ENCODE measurements around the gene KIF18B.

- TF ChIP-seq EP300 (IDR thresholded peaks at IDR 0.05; ENCODE audit: borderline replicate concordance in 1 of 2, low read depth in 2 of 2, low read length in 2 of 2) (no peak), SIRT6 (IDR thresholded peaks at IDR 0.05; ENCODE audit: low read length) (no peak), CTCF (IDR thresholded peaks at IDR 0.05; ENCODE audit: control extremely low read depth in 1 of 3, insufficient read depth in 1 of 3, low read depth in 1 of 3, low read length in 3 of 3) (peak; percentile 8 to 38 (median 31); a peak in 3 of 4 replicates), YY1 (IDR thresholded peaks at IDR 0.05; ENCODE audit: low read depth, low read length) (no peak), ATF3 (IDR thresholded peaks at IDR 0.05; ENCODE audit: insufficient read depth, low read depth, low read length) (no peak), RAD21 (IDR thresholded peaks at IDR 0.05 in 1 of 2, conservative IDR thresholded peaks at IDR 0.05 in 1 of 2; ENCODE audit: low read depth in 2 of 2, low read length in 2 of 2) (peak; percentile 19 to 32; a peak in 3 of 4 replicates), SP1 (IDR thresholded peaks at IDR 0.05; ENCODE audit: low read depth, low read length) (no peak), CHD7 (IDR thresholded peaks at IDR 0.05; ENCODE audit: insufficient replicate concordance, low read length) (no peak)
These were observed 5.4 kb upstream of the KIF18B start for GRCh38 chr17:44952946-44953475.
